ENCODE measurements around the gene SLC12A5. TPM values are rescaled to one million over a fixed set of nuclear protein-coding genes. Genes with fewer than 3 reads are reported as not detected.

Gene SLC12A5
- total RNA-seq, 4 donors from 2014 or later: 5.2 TPM; not detected in 3

DNA sequence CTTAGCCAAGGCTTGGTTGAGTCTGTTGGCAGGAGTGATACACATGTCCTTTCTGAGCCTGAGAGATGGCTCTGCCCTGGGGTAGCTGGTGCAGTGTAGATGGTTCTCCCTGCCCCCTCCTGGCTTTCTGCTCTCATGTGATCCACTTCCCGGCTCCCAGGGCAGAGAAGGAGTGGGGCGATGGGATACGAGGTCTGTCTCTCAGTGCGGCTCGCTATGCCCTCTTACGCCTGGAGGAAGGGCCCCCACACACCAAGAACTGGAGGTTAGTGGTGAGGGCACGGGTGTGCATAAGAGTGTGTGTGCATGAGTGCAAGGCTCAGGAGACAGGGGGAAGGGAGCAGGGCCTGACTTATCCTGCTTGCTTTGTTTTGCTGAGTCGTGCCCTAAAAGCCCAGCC is 18.8 kb downstream of the SLC12A5 start:
- DNase-seq (ENCODE audit: low spot score in 2 of 2): no peak
- 62 to 66% methylated on average over 8 of the region's 8 CpGs for WGBS, 2 donors
- TF ChIP-seq, protein P1, sequence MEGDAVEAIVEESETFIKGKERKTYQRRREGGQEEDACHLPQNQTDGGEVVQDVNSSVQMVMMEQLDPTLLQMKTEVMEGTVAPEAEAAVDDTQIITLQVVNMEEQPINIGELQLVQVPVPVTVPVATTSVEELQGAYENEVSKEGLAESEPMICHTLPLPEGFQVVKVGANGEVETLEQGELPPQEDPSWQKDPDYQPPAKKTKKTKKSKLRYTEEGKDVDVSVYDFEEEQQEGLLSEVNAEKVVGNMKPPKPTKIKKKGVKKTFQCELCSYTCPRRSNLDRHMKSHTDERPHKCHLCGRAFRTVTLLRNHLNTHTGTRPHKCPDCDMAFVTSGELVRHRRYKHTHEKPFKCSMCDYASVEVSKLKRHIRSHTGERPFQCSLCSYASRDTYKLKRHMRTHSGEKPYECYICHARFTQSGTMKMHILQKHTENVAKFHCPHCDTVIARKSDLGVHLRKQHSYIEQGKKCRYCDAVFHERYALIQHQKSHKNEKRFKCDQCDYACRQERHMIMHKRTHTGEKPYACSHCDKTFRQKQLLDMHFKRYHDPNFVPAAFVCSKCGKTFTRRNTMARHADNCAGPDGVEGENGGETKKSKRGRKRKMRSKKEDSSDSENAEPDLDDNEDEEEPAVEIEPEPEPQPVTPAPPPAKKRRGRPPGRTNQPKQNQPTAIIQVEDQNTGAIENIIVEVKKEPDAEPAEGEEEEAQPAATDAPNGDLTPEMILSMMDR (IDR thresholded peaks at IDR 0.05): no peak
- TF ChIP-seq POLR2A (IDR thresholded peaks at IDR 0.05) (no peak), EP300 (IDR thresholded peaks at IDR 0.05) (no peak)
- Histone ChIP-seq H3K4me3 (no peak overlapping the region), H3K27ac (no peak overlapping the region), H3K27me3 (peaks cover 0 to 4% of the 10 kb centered on the region in 2 donors), H3K4me1 (no peaks in the 10 kb centered on the region), H3K36me3 (no peaks in the 10 kb centered on the region), H3K9me3 (no peaks in the 10 kb centered on the region)

DNA sequence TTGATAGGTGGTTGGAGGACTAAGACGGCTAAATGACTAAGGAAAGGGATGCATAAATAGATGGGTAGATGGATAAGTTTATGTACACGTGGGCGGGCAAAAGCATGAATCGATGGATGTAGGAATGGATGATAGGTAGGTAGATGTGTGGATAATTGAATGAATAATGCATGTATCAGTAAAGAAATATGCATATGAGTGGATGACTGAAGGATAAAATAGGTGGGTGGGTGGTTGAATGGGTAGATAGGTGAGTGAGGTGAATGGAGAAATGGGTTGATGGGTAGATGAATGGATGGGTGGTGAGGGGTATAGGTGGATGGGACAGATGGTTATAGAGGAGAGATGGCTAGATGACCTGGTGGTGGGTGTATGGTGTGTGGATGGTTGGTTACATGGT is 20.2 kb downstream of the SLC12A5 start:
- H3K4me3 ChIP-seq: no peak overlapping the region
- no peak overlapping the region for H3K27ac ChIP-seq
- H3K36me3 ChIP-seq: no peaks in the 10 kb centered on the region
- peaks cover 0 to 4% of the 10 kb centered on the region in 2 donors for H3K27me3 ChIP-seq
- DNase-seq (ENCODE audit: low spot score in 2 of 2): no peak
- H3K9me3 ChIP-seq: no peaks in the 10 kb centered on the region
- 88 to 90% methylated on average over 4 of the region's 4 CpGs for WGBS, 2 donors
- TF ChIP-seq POLR2A (IDR thresholded peaks at IDR 0.05) (no peak), EP300 (IDR thresholded peaks at IDR 0.05) (no peak)
- TF ChIP-seq, protein P1 (IDR thresholded peaks at IDR 0.05): no peak
- no peaks in the 10 kb centered on the region for H3K4me1 ChIP-seq

DNA sequence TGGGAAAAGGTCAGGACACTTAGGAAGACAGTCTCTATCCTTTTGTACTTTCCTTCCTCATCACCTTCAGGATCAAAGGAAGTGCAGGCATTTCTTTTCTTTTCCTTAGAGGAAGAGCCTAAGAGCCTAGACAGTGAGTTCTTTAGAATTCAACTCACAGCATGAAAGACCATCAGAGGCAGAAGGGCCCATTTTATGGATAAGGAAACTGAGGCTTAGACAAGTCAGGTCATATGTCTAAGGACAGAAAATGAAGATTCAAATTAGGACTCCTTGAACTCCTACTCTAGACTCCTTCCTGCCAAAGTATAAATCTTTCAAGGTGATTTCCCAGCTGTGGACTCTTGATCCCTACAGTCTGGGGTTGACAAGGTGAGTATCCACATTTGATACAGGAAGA is 20.8 kb downstream of the SLC12A5 start:
- no peak overlapping the region for H3K27ac ChIP-seq
- TF ChIP-seq EP300 (IDR thresholded peaks at IDR 0.05): no peak
- TF ChIP-seq POLR2A (IDR thresholded peaks at IDR 0.05): no peak
- TF ChIP-seq, protein P1 (IDR thresholded peaks at IDR 0.05): no peak
- H3K9me3 ChIP-seq: no peaks in the 10 kb centered on the region
- H3K36me3 ChIP-seq: no peaks in the 10 kb centered on the region
- H3K27me3 ChIP-seq: peaks cover 0 to 6% of the 10 kb centered on the region in 2 donors
- no peak for DNase-seq (ENCODE audit: low spot score in 2 of 2)
- no peaks in the 10 kb centered on the region for H3K4me1 ChIP-seq
- no peak overlapping the region for H3K4me3 ChIP-seq

GRCh38 chr20:46050444-46050843 is 21.4 kb downstream of the SLC12A5 start:
- no peak for DNase-seq (ENCODE audit: low spot score in 2 of 2)
- Histone ChIP-seq H3K4me3 (no peak overlapping the region), H3K27ac (no peak overlapping the region), H3K27me3 (peaks cover 0 to 10% of the 10 kb centered on the region in 2 donors), H3K36me3 (no peaks in the 10 kb centered on the region), H3K4me1 (no peaks in the 10 kb centered on the region), H3K9me3 (no peaks in the 10 kb centered on the region)
- WGBS, 2 donors: 55 to 58% methylated on average over 10 of the region's 10 CpGs
- no peak for TF ChIP-seq EP300 (IDR thresholded peaks at IDR 0.05)

DNA sequence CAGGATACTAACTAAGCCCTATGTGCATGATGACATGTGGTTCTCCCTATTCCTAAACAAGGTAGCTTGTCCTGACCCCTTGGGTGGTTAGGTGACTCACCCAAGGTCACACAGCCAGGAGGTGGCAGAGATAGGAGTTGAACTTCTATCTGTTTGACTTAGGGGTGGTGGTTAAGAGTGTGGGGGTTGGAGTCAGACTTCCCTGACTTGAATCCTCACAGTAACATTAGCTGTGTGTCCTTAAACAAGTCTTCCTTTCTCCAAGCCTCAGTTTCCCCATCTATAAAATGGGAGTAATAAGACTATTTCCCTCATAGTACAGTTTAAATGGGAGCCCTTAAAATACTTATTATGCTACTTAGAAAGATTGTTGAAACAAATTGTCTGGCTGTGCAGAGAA is 21.9 kb downstream of the SLC12A5 start:
- Histone ChIP-seq H3K4me3 (no peak overlapping the region), H3K9me3 (no peaks in the 10 kb centered on the region), H3K4me1 (no peaks in the 10 kb centered on the region), H3K36me3 (peaks cover 0 to under 1% (median 0%) of the 10 kb centered on the region in 3 donors), H3K27me3 (peaks cover 0 to 10% of the 10 kb centered on the region in 2 donors), H3K27ac (no peak overlapping the region)
- no peak for TF ChIP-seq POLR2A (IDR thresholded peaks at IDR 0.05)
- TF ChIP-seq, protein P1 (IDR thresholded peaks at IDR 0.05): no peak
- no peak for TF ChIP-seq EP300 (IDR thresholded peaks at IDR 0.05)
- no peak for DNase-seq (ENCODE audit: low spot score in 2 of 2)
